HepG2 (cell line): ENCODE measurements around the gene LINS1. TPM values are rescaled to one million over a fixed set of nuclear protein-coding genes. Genes with fewer than 3 reads are reported as not detected.

ENCODE experiments used
- AGO2 ChIP-seq: fragments of 200-400 bp; formaldehyde crosslinking; optimal IDR thresholded peaks from 2 replicates; pipeline ENCODE3; 2017; ENCODE audit warnings: mild to moderate bottlenecking, low read depth, low read length, moderate library complexity
- ARHGAP35 ChIP-seq: sonication (generic); formaldehyde crosslinking; IDR thresholded peaks from 2 replicates; pipeline ENCODE4 v1.9.0; 2022; ENCODE audit warnings: mild to moderate bottlenecking, inconsistent platforms, moderate library complexity, missing genetic modification reagents, borderline replicate concordance
- ARNT ChIP-seq: fragments of 450-650 bp; IDR thresholded peaks from 2 replicates; pipeline ENCODE4 v1.6.1; 2017
- CCDC6 ChIP-seq: sonication (generic); formaldehyde crosslinking; IDR thresholded peaks from 2 replicates; pipeline ENCODE4 v1.8.1; 2022; ENCODE audit warnings: mild to moderate bottlenecking, missing genetic modification reagents, moderate library complexity
- KAT7 ChIP-seq: IDR thresholded peaks from 2 replicates; pipeline ENCODE4 v1.6.1; 2018; ENCODE audit warnings: borderline replicate concordance, missing compliant biosample characterization
- PPARG ChIP-seq: conservative IDR thresholded peaks from 2 replicates; pipeline ENCODE4 v1.6.1; 2016; ENCODE audit warnings: missing biosample characterization, missing genetic modification reagents
- REL ChIP-seq: sonication (generic); formaldehyde crosslinking; conservative IDR thresholded peaks from 2 replicates; pipeline ENCODE4 v1.8.0; 2022; ENCODE audit warnings: mild to moderate bottlenecking, missing genetic modification reagents, moderate library complexity
- ZBTB8A ChIP-seq: sonication (generic); formaldehyde crosslinking; IDR thresholded peaks from 2 replicates; pipeline ENCODE4 v1.4.0; 2020; ENCODE audit warnings: mild to moderate bottlenecking, low read depth, missing genetic modification reagents, borderline replicate concordance
- ZNF124 ChIP-seq: sonication (generic); formaldehyde crosslinking; IDR thresholded peaks from 2 replicates; pipeline ENCODE4 v1.4.0; 2020; ENCODE audit warnings: missing genetic modification reagents
- ZNF281 ChIP-seq: sonication (generic); formaldehyde crosslinking; IDR thresholded peaks from 2 replicates; pipeline ENCODE4 v1.4.0; 2020; ENCODE audit warnings: missing genetic modification reagents, borderline replicate concordance
- ZNF3 ChIP-seq: IDR thresholded peaks from 2 replicates; pipeline ENCODE4 v1.7.0; 2017; ENCODE audit warnings: inconsistent platforms
- ZNF317 ChIP-seq: sonication (generic); formaldehyde crosslinking; IDR thresholded peaks from 2 replicates; pipeline ENCODE4 v1.5.0; 2020; ENCODE audit warnings: mild to moderate bottlenecking, missing genetic modification reagents
- ZNF350 ChIP-seq: sonication (generic); formaldehyde crosslinking; IDR thresholded peaks from 2 replicates; pipeline ENCODE4 v1.4.0; 2020; ENCODE audit warnings: mild to moderate bottlenecking, low read depth, missing genetic modification reagents, borderline replicate concordance
- ZNF354B ChIP-seq: sonication (generic); formaldehyde crosslinking; IDR thresholded peaks from 2 replicates; pipeline ENCODE4 v1.8.0; 2022; ENCODE audit warnings: mild to moderate bottlenecking, missing genetic modification reagents
- ZNF576 ChIP-seq: sonication (generic); formaldehyde crosslinking; IDR thresholded peaks from 2 replicates; pipeline ENCODE4 v1.4.0; 2020; ENCODE audit warnings: mild to moderate bottlenecking, missing genetic modification reagents
- ZNF616 ChIP-seq: sonication (generic); formaldehyde crosslinking; IDR thresholded peaks from 2 replicates; pipeline ENCODE4 v1.5.0; 2020; ENCODE audit warnings: low read depth, mild to moderate bottlenecking, missing genetic modification reagents
- ZNF704 ChIP-seq: sonication (generic); formaldehyde crosslinking; IDR thresholded peaks from 2 replicates; pipeline ENCODE4 v1.8.1; 2023; ENCODE audit warnings: mild to moderate bottlenecking, inconsistent platforms, moderate library complexity, missing genetic modification reagents, borderline replicate concordance
- ZNF710 ChIP-seq: sonication (generic); formaldehyde crosslinking; IDR thresholded peaks from 2 replicates; pipeline ENCODE4 v1.5.0; 2020; ENCODE audit warnings: mild to moderate bottlenecking, missing genetic modification reagents, borderline replicate concordance
- ZNF780A ChIP-seq: sonication (generic); formaldehyde crosslinking; IDR thresholded peaks from 2 replicates; pipeline ENCODE4 v1.8.0; 2022; ENCODE audit warnings: mild to moderate bottlenecking, missing genetic modification reagents, moderate library complexity
- ZNF800 ChIP-seq: sonication (generic); formaldehyde crosslinking; IDR thresholded peaks from 2 replicates; pipeline ENCODE4 v1.4.0; 2020; ENCODE audit warnings: missing genetic modification reagents
- ZNF883 ChIP-seq: sonication (generic); formaldehyde crosslinking; IDR thresholded peaks from 2 replicates; pipeline ENCODE4 v1.5.1; 2020; ENCODE audit warnings: mild to moderate bottlenecking, missing genetic modification reagents; ENCODE audit errors: not compliant biosample characterization
- polyA plus RNA-seq, 8 experiments: library from polyadenylated mRNA; depleted of rRNA in 3 of 8; stranded (reverse) in 7 of 8; unstranded in 1 of 8; fragments of >200 nt; fragmentation: Illumina TruSeq in 4 of 8; extraction: Trizol in 4 of 8; gene quantifications; 2 replicates each; pipeline versions ENCODE4 v1.2.1 to v1.2.3, GENCODE V29; 2011 to 2016; ENCODE audit warnings: low read depth in 4 of 8, missing spikeins in 1 of 8, mixed read lengths in 1 of 8; ENCODE audit not compliant: insufficient read depth in 1 of 8
- total RNA-seq, 5 experiments: library from RNA; depleted of rRNA; stranded (reverse); fragments of >200 nt; fragmentation: Illumina TruSeq; extraction: Trizol; gene quantifications; 2 replicates each; pipeline ENCODE4 v1.2.3, GENCODE V29; 2016; ENCODE audit warnings: low read depth in 1 of 5

Gene LINS1
- total and polyA plus RNA-seq, 2 of the 13 experiments (the other 11 are each of a cell fraction or from before 2014, with no cell fraction given): 9.8 to 10.4 TPM

GRCh38 chr15:100602064-100602822 is at the start of gene LINS1, which contains the start of gene ASB7 (continued):
- TF ChIP-seq ZNF576 (CRISPR knock-in tag) (no peak), ZBTB8A (no peak), ARNT (no peak), ZNF800 (CRISPR knock-in tag) (no peak), ZNF883 (CRISPR knock-in tag) (peak; percentile 19), CCDC6 (CRISPR knock-in tag) (peak; percentile 22; the same call in 1 of the 2 replicates), ZNF710 (peak; percentile 42; the same call in 1 of the 2 replicates), ZNF350 (CRISPR knock-in tag) (peak; percentile 73), PPARG (CRISPR knock-in tag) (no peak), ZNF317 (CRISPR knock-in tag) (no peak), ZNF780A (CRISPR knock-in tag) (no peak), KAT7 (CRISPR knock-in tag) (no peak), ZNF3 (CRISPR knock-in tag) (no peak), ARHGAP35 (CRISPR knock-in tag) (0 out of 2 replicates have a peak, but pooled peaks have one; percentile 24), REL (CRISPR knock-in tag) (no peak), ZNF281 (CRISPR knock-in tag) (peak; percentile 9; the same call in 1 of the 2 replicates), AGO2 (no peak), ZNF354B (CRISPR knock-in tag) (no peak), ZNF124 (CRISPR knock-in tag) (no peak), ZNF704 (no peak), ZNF616 (CRISPR knock-in tag) (no peak)
